ENCODE measurements around the gene NTM. TPM values are rescaled to one million over a fixed set of nuclear protein-coding genes. Genes with fewer than 3 reads are reported as not detected.

NTM gene
- total RNA-seq, 1 donor from 2014 or later, result 9.9 TPM

GRCh38 chr11:131611322-131611721, 240.9 kb downstream of the NTM start:
- H3K36me3 ChIP-seq (ENCODE audit: control insufficient read depth in 3 of 3, insufficient read depth in 3 of 3, low read length in 3 of 3), result no peaks in the 10 kb centered on the region
- peaks cover 0 to 13% (median 0%) of the 10 kb centered on the region in 3 donors for H3K27me3 ChIP-seq (ENCODE audit: control insufficient read depth in 3 of 3, insufficient read depth in 3 of 3, low read length in 3 of 3)
- H3K9me3 ChIP-seq (ENCODE audit: control insufficient read depth in 3 of 3, low read length in 3 of 3), result no peaks in the 10 kb centered on the region
- H3K9ac ChIP-seq (ENCODE audit: low read depth in 1 of 3, low read length in 3 of 3), result no peak overlapping the region
- H3K4me1 ChIP-seq (ENCODE audit: control insufficient read depth in 3 of 3, insufficient read depth in 3 of 3, low read length in 3 of 3), result peaks cover 0 to 8% (median 3%) of the 10 kb centered on the region in 3 donors
- H3K4me3 ChIP-seq (ENCODE audit: low read length in 3 of 3), result no peak overlapping the region
- H3K27ac ChIP-seq (ENCODE audit: low read depth, low read length), result no peak overlapping the region

GRCh38 chr11:131612533-131612932, 242.1 kb downstream of the NTM start:
- Histone ChIP-seq H3K4me3 (ENCODE audit: low read length in 3 of 3) (no peak overlapping the region), H3K9me3 (ENCODE audit: control insufficient read depth in 3 of 3, low read length in 3 of 3) (no peaks in the 10 kb centered on the region), H3K4me1 (ENCODE audit: control insufficient read depth in 3 of 3, insufficient read depth in 3 of 3, low read length in 3 of 3) (peaks cover 0 to 8% (median 3%) of the 10 kb centered on the region in 3 donors), H3K27me3 (ENCODE audit: control insufficient read depth in 3 of 3, insufficient read depth in 3 of 3, low read length in 3 of 3) (peaks cover 0 to 19% (median 0%) of the 10 kb centered on the region in 3 donors), H3K27ac (ENCODE audit: low read depth, low read length) (no peak overlapping the region), H3K36me3 (ENCODE audit: control insufficient read depth in 3 of 3, insufficient read depth in 3 of 3, low read length in 3 of 3) (no peaks in the 10 kb centered on the region), H3K9ac (ENCODE audit: low read depth in 1 of 3, low read length in 3 of 3) (no peak overlapping the region)

GRCh38 chr11:131614631-131615030, 244.2 kb downstream of the NTM start:
- Histone ChIP-seq H3K9me3 (ENCODE audit: control insufficient read depth in 3 of 3, low read length in 3 of 3) (no peaks in the 10 kb centered on the region), H3K36me3 (ENCODE audit: control insufficient read depth in 3 of 3, insufficient read depth in 3 of 3, low read length in 3 of 3) (no peaks in the 10 kb centered on the region), H3K9ac (ENCODE audit: low read depth in 1 of 3, low read length in 3 of 3) (no peak overlapping the region), H3K4me1 (ENCODE audit: control insufficient read depth in 3 of 3, insufficient read depth in 3 of 3, low read length in 3 of 3) (peaks cover 0 to 8% (median 3%) of the 10 kb centered on the region in 3 donors), H3K27ac (ENCODE audit: low read depth, low read length) (no peak overlapping the region), H3K4me3 (ENCODE audit: low read length in 3 of 3) (no peak overlapping the region), H3K27me3 (ENCODE audit: control insufficient read depth in 3 of 3, insufficient read depth in 3 of 3, low read length in 3 of 3) (peaks cover 0 to 17% (median 4%) of the 10 kb centered on the region in 3 donors)

GRCh38 chr11:131615611-131616010, 245.2 kb downstream of the NTM start:
- no peak overlapping the region for H3K9ac ChIP-seq (ENCODE audit: low read depth in 1 of 3, low read length in 3 of 3)
- no peak overlapping the region for H3K4me3 ChIP-seq (ENCODE audit: low read length in 3 of 3)

DNA sequence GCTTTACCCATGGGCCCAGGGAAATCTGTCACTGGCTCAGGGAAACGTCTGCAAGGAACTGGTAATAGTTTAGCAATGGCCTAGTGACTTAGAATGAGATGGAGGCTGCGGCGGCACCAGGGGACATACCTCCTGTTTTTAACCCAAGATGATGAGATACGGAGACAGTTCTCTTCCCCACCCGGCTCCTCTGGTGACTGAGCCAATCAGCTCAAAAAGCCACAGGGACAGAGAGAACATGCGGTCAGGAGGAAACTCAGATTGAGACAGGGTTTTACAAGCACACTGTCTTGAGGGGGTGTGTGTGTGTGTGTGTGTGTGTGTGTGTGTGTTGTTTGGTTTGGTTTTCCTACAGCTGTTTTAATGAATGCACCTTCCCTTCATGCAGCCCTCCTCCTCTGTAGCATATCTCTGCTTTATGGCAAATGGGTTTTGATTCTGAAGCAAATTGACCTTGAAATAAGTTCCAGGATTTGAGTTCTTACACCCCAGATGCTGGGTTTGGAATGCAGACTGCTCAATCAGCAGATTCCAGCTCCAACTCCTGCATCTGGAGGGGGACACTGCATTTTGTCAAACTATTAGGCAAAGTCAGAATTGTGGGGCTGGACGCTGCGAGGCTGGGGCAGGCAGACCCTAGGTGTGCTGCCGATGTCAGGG, 246.2 kb downstream of the NTM start:
- Histone ChIP-seq H3K27me3 (ENCODE audit: control insufficient read depth in 3 of 3, insufficient read depth in 3 of 3, low read length in 3 of 3) (peaks cover 0 to 13% (median 4%) of the 10 kb centered on the region in 3 donors), H3K9me3 (ENCODE audit: control insufficient read depth in 3 of 3, low read length in 3 of 3) (no peaks in the 10 kb centered on the region), H3K9ac (ENCODE audit: low read depth in 1 of 3, low read length in 3 of 3) (no peak overlapping the region), H3K4me3 (ENCODE audit: low read length in 3 of 3) (no peak overlapping the region), H3K4me1 (ENCODE audit: control insufficient read depth in 3 of 3, insufficient read depth in 3 of 3, low read length in 3 of 3) (peaks cover 0 to 8% (median 3%) of the 10 kb centered on the region in 3 donors), H3K27ac (ENCODE audit: low read depth, low read length) (no peak overlapping the region), H3K36me3 (ENCODE audit: control insufficient read depth in 3 of 3, insufficient read depth in 3 of 3, low read length in 3 of 3) (no peaks in the 10 kb centered on the region)

More at GRCh38 chr11:131615611-131616010, 245.2 kb downstream of the NTM start:
- peaks cover 0 to 8% (median 3%) of the 10 kb centered on the region in 3 donors for H3K4me1 ChIP-seq (ENCODE audit: control insufficient read depth in 3 of 3, insufficient read depth in 3 of 3, low read length in 3 of 3)
- no peaks in the 10 kb centered on the region for H3K36me3 ChIP-seq (ENCODE audit: control insufficient read depth in 3 of 3, insufficient read depth in 3 of 3, low read length in 3 of 3)
- no peak overlapping the region for H3K27ac ChIP-seq (ENCODE audit: low read depth, low read length)
- H3K9me3 ChIP-seq (ENCODE audit: control insufficient read depth in 3 of 3, low read length in 3 of 3), result no peaks in the 10 kb centered on the region
- peaks cover 0 to 17% (median 4%) of the 10 kb centered on the region in 3 donors for H3K27me3 ChIP-seq (ENCODE audit: control insufficient read depth in 3 of 3, insufficient read depth in 3 of 3, low read length in 3 of 3)

DNA sequence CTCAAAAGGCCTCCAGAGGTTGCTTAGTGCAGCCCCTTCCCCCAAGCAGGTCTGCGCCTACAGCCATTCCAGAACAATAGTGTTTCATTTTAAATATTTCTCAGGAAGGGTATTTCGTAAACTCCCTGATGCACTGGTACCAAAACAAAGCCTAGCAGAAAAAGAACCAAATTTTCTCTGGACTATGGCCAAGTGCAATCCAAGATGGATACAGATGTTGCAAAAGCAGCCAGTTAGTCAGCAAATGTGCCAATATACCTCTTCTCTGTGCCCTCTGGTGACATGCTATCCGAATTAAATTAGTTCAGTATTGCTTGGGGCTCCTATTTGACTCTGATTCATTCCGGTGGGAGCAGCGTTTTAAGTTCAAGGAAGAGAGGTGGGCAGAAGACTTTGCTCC, 247.8 kb downstream of the NTM start:
- Histone ChIP-seq H3K36me3 (ENCODE audit: control insufficient read depth in 3 of 3, insufficient read depth in 3 of 3, low read length in 3 of 3) (no peaks in the 10 kb centered on the region), H3K4me3 (ENCODE audit: low read length in 3 of 3) (no peak overlapping the region), H3K27me3 (ENCODE audit: control insufficient read depth in 3 of 3, insufficient read depth in 3 of 3, low read length in 3 of 3) (peaks cover 0 to 13% (median 4%) of the 10 kb centered on the region in 3 donors), H3K9ac (ENCODE audit: low read depth in 1 of 3, low read length in 3 of 3) (no peak overlapping the region), H3K27ac (ENCODE audit: low read depth, low read length) (no peak overlapping the region), H3K4me1 (ENCODE audit: control insufficient read depth in 3 of 3, insufficient read depth in 3 of 3, low read length in 3 of 3) (peaks cover 0 to 3% (median 3%) of the 10 kb centered on the region in 3 donors), H3K9me3 (ENCODE audit: control insufficient read depth in 3 of 3, low read length in 3 of 3) (no peaks in the 10 kb centered on the region)

DNA sequence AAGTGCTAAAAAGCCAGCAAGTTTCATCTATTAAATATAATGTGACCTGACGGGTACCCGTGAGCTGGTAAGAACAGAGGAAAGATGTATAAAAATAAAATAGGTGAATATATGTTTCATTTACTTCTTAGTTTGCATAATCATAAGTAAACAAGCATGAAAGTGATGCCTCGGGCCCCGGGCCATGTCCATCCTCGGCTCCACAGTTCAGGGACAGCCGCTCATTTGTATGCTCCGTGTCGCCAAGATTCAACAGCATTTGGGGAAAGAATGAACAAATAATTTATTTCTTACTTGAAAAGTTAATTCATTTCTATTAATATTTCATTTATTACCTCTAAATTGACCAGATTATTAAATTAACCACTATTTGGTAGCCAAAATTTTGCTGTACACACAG, 251.8 kb downstream of the NTM start:
- H3K9me3 ChIP-seq (ENCODE audit: control insufficient read depth in 3 of 3, low read length in 3 of 3), result no peaks in the 10 kb centered on the region
- H3K27ac ChIP-seq (ENCODE audit: low read depth, low read length), result no peak overlapping the region
- H3K4me1 ChIP-seq (ENCODE audit: control insufficient read depth in 3 of 3, insufficient read depth in 3 of 3, low read length in 3 of 3), result no peaks in the 10 kb centered on the region
- H3K9ac ChIP-seq (ENCODE audit: low read depth in 1 of 3, low read length in 3 of 3), result no peak overlapping the region
- H3K27me3 ChIP-seq (ENCODE audit: control insufficient read depth in 3 of 3, insufficient read depth in 3 of 3, low read length in 3 of 3), result peaks cover 0 to 4% (median 0%) of the 10 kb centered on the region in 3 donors
- no peaks in the 10 kb centered on the region for H3K36me3 ChIP-seq (ENCODE audit: control insufficient read depth in 3 of 3, insufficient read depth in 3 of 3, low read length in 3 of 3)
- H3K4me3 ChIP-seq (ENCODE audit: low read length in 3 of 3), result no peak overlapping the region

- Histone ChIP-seq H3K4me1 (ENCODE audit: control insufficient read depth in 3 of 3, insufficient read depth in 3 of 3, low read length in 3 of 3) (no peaks in the 10 kb centered on the region), H3K4me3 (ENCODE audit: low read length in 3 of 3) (no peak overlapping the region), H3K9me3 (ENCODE audit: control insufficient read depth in 3 of 3, low read length in 3 of 3) (no peaks in the 10 kb centered on the region), H3K36me3 (ENCODE audit: control insufficient read depth in 3 of 3, insufficient read depth in 3 of 3, low read length in 3 of 3) (no peaks in the 10 kb centered on the region), H3K9ac (ENCODE audit: low read depth in 1 of 3, low read length in 3 of 3) (no peak overlapping the region), H3K27ac (ENCODE audit: low read depth, low read length) (no peak overlapping the region), H3K27me3 (ENCODE audit: control insufficient read depth in 3 of 3, insufficient read depth in 3 of 3, low read length in 3 of 3) (no peaks in the 10 kb centered on the region)
These were observed 254.1 kb downstream of the NTM start for GRCh38 chr11:131624531-131624930.

DNA sequence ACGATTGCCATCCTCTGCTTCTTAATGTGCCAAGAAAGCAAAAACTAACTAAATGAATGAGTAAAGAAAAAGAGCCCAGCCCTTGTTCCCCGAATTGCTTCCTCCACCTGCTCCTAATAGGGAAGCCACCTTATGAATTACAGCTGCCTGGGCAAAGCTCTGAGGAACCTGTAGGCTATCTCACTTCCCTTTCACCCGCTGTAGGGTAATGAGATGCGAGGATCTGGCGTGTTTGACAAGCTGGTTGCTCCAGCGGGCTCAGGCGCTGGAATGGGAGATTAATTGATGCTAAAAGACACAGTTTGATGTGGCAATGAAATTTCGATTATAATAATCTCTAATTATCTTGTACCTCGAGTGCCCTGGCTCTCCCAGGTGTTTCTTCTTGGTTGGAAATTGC, 256.4 kb downstream of the NTM start:
- Histone ChIP-seq H3K9ac (ENCODE audit: low read depth in 1 of 3, low read length in 3 of 3) (no peak overlapping the region), H3K27ac (ENCODE audit: low read depth, low read length) (no peak overlapping the region), H3K4me1 (ENCODE audit: control insufficient read depth in 3 of 3, insufficient read depth in 3 of 3, low read length in 3 of 3) (no peaks in the 10 kb centered on the region), H3K9me3 (ENCODE audit: control insufficient read depth in 3 of 3, low read length in 3 of 3) (no peaks in the 10 kb centered on the region), H3K36me3 (ENCODE audit: control insufficient read depth in 3 of 3, insufficient read depth in 3 of 3, low read length in 3 of 3) (no peaks in the 10 kb centered on the region), H3K27me3 (ENCODE audit: control insufficient read depth in 3 of 3, insufficient read depth in 3 of 3, low read length in 3 of 3) (no peaks in the 10 kb centered on the region), H3K4me3 (ENCODE audit: low read length in 3 of 3) (no peak overlapping the region)

GRCh38 chr11:131628739-131629138, 258.3 kb downstream of the NTM start:
- peaks cover 0 to 2% (median 0%) of the 10 kb centered on the region in 3 donors for H3K27me3 ChIP-seq (ENCODE audit: control insufficient read depth in 3 of 3, insufficient read depth in 3 of 3, low read length in 3 of 3)
- no peak overlapping the region for H3K27ac ChIP-seq (ENCODE audit: low read depth, low read length)
- no peaks in the 10 kb centered on the region for H3K4me1 ChIP-seq (ENCODE audit: control insufficient read depth in 3 of 3, insufficient read depth in 3 of 3, low read length in 3 of 3)
- no peak overlapping the region for H3K4me3 ChIP-seq (ENCODE audit: low read length in 3 of 3)
- no peak overlapping the region for H3K9ac ChIP-seq (ENCODE audit: low read depth in 1 of 3, low read length in 3 of 3)
- H3K36me3 ChIP-seq (ENCODE audit: control insufficient read depth in 3 of 3, insufficient read depth in 3 of 3, low read length in 3 of 3), result no peaks in the 10 kb centered on the region
- peaks cover 0 to 3% (median 0%) of the 10 kb centered on the region in 3 donors for H3K9me3 ChIP-seq (ENCODE audit: control insufficient read depth in 3 of 3, low read length in 3 of 3)
